GM19238 (cell line): Measurements from ENCODE around the gene SLC7A6OS.

Experiments
- DNase-seq: peaks from one replicate; pipeline ENCODE4 v3.0.0; 2011; ENCODE audit warnings: low spot score; ENCODE audit not compliant: insufficient read length

SLC7A6OS gene

GRCh38 chr16:68344252-68344651 is 33.5 kb upstream of the SLC7A6OS start:
- no peak for DNase-seq

GRCh38 chr16:68343137-68343536 is 32.4 kb upstream of the SLC7A6OS start:
- DNase-seq, result no peak

- no peak for DNase-seq
These were observed 31.9 kb upstream of the SLC7A6OS start for GRCh38 chr16:68342620-68343019.

GRCh38 chr16:68339214-68339613 is 28.5 kb upstream of the SLC7A6OS start:
- no peak for DNase-seq

GRCh38 chr16:68338326-68339119 is 27.8 kb upstream of the SLC7A6OS start:
- no peak for DNase-seq

GRCh38 chr16:68335175-68335574 is 24.4 kb upstream of the SLC7A6OS start:
- no peak for DNase-seq

- DNase-seq, result no peak
These were observed 21.8 kb upstream of the SLC7A6OS start for GRCh38 chr16:68332411-68333121.

- no peak for DNase-seq
These were observed 21.2 kb upstream of the SLC7A6OS start for GRCh38 chr16:68331879-68332410.

- no peak for DNase-seq
These were observed 18.2 kb upstream of the SLC7A6OS start for GRCh38 chr16:68328860-68329390.

- peak; percentile 80 for DNase-seq
These were observed 17.6 kb upstream of the SLC7A6OS start for GRCh38 chr16:68328151-68328859.

GRCh38 chr16:68324780-68325357 is 14.1 kb upstream of the SLC7A6OS start:
- DNase-seq, result no peak

GRCh38 chr16:68324336-68324735 is 13.6 kb upstream of the SLC7A6OS start:
- no peak for DNase-seq

GRCh38 chr16:68319185-68319908 is 8.6 kb upstream of the SLC7A6OS start:
- no peak for DNase-seq

GRCh38 chr16:68313116-68313515 is 2.4 kb upstream of the SLC7A6OS start:
- DNase-seq, result no peak

GRCh38 chr16:68310437-68310773 is 341 bp downstream of the SLC7A6OS start:
- DNase-seq, result no peak

GRCh38 chr16:68309799-68310198 is 947 bp downstream of the SLC7A6OS start:
- no peak for DNase-seq

- DNase-seq, result no peak
These were observed 4.1 kb downstream of the SLC7A6OS start for GRCh38 chr16:68306633-68307032.

GRCh38 chr16:68300734-68301459 is 9.8 kb downstream of the SLC7A6OS start:
- no peak for DNase-seq

- no peak for DNase-seq
These were observed 10.9 kb downstream of the SLC7A6OS start for GRCh38 chr16:68299571-68300453.
